ENCODE results near the gene FLYWCH2. TPM values are rescaled to one million over a fixed set of nuclear protein-coding genes. Genes with fewer than 3 reads are reported as not detected.

Gene FLYWCH2
- total and polyA plus RNA-seq, 2 experiments from 2014 or later = 48.6 to 60.3 TPM

GRCh38 chr16:2946649-2947048 is 63.6 kb downstream of the FLYWCH2 start:
- Histone ChIP-seq H3K4me2 (ENCODE audit: unreplicated experiment) (no peak overlapping the region), H3K4me3 (no peak overlapping the region), H2AFZ (no peak overlapping the region), H4K20me1 (ENCODE audit: insufficient read depth) (no peaks in the 10 kb centered on the region), H3K27me3 (replicated peaks; ENCODE audit: insufficient read depth) (no peaks in the 10 kb centered on the region), H3K9me2 (ENCODE audit: insufficient read depth) (no peaks in the 10 kb centered on the region), H3K27ac (no peak overlapping the region), H3K9ac (no peak overlapping the region), H3K4me1 (ENCODE audit: insufficient read depth) (no peaks in the 10 kb centered on the region), H3K36me3 (ENCODE audit: low read depth) (0 out of 2 replicates have a peak, but pooled peaks cover 7% of the 10 kb centered on the region), H3F3A (ENCODE audit: insufficient read depth) (no peaks in the 10 kb centered on the region), H3K9me3 (ENCODE audit: low read depth) (no peaks in the 10 kb centered on the region), H3K79me2 (ENCODE audit: insufficient read depth) (no peaks in the 10 kb centered on the region)
- no peak for TF ChIP-seq EZH2 (IDR thresholded peaks at IDR 0.05; ENCODE audit: insufficient read depth, poor library complexity, severe bottlenecking)
- TF ChIP-seq EZH2phosphoT487 (IDR thresholded peaks at IDR 0.05; ENCODE audit: insufficient read depth, low read depth) = no peak
- DNase-seq = no peak
- WGBS, 2 experiments (ENCODE audit: low coverage in 1 of 2, low lambda C conversion rate in 2 of 2, missing lambda C conversion rate in 2 of 2) = 94 to 95% methylated on average over 4 of the region's 4 CpGs
- in situ Hi-C loops (cut with MboI) = no loop called here

Other genes starting within 250 kb of the FLYWCH2 start
- gene KCTD5, start 200.7 kb upstream of the FLYWCH2 start, total RNA-seq (2014; rRNA removed; shearing (Covaris generic)) = 28.1 and 38.3 TPM in 2 replicates
- gene KCTD5, start 200.7 kb upstream of the FLYWCH2 start, polyA plus RNA-seq (2016; fragmentation: Nextera tagmentation; extraction: Ambion mirVana) = 33.2 and 33.6 TPM in 2 replicates
- gene PRSS27, start 163.0 kb upstream of the FLYWCH2 start, total RNA-seq (2014; rRNA removed; shearing (Covaris generic)) = 0.76 TPM in 1 of 2 replicates, not detected in the other
- gene PRSS27, start 163.0 kb upstream of the FLYWCH2 start, polyA plus RNA-seq (2016; fragmentation: Nextera tagmentation; extraction: Ambion mirVana) = 0.68 and 0.80 TPM in 2 replicates
- gene SRRM2, start 130.6 kb upstream of the FLYWCH2 start, total RNA-seq (2014; rRNA removed; shearing (Covaris generic)) = 42.6 and 53.6 TPM in 2 replicates
- gene SRRM2, start 130.6 kb upstream of the FLYWCH2 start, polyA plus RNA-seq (2016; fragmentation: Nextera tagmentation; extraction: Ambion mirVana) = 173 and 202 TPM in 2 replicates
- 320 and 713 TPM in 2 replicates for gene ELOB, start 105.9 kb upstream of the FLYWCH2 start, total RNA-seq (2014; rRNA removed; shearing (Covaris generic))
- gene ELOB, start 105.9 kb upstream of the FLYWCH2 start, polyA plus RNA-seq (2016; fragmentation: Nextera tagmentation; extraction: Ambion mirVana) = 565 and 586 TPM in 2 replicates
- not detected in 2 replicates for gene PRSS33, start 95.7 kb upstream of the FLYWCH2 start, total RNA-seq (2014; rRNA removed; shearing (Covaris generic))
- not detected in 2 replicates for gene PRSS33, start 95.7 kb upstream of the FLYWCH2 start, polyA plus RNA-seq (2016; fragmentation: Nextera tagmentation; extraction: Ambion mirVana)
- gene PRSS41, start 84.7 kb upstream of the FLYWCH2 start, total RNA-seq (2014; rRNA removed; shearing (Covaris generic)) = not detected in 2 replicates
- not detected in 2 replicates for gene PRSS41, start 84.7 kb upstream of the FLYWCH2 start, polyA plus RNA-seq (2016; fragmentation: Nextera tagmentation; extraction: Ambion mirVana)
- gene PRSS21, start 66.0 kb upstream of the FLYWCH2 start, total RNA-seq (2014; rRNA removed; shearing (Covaris generic)) = not detected in 2 replicates
- not detected in 2 replicates for gene PRSS21, start 66.0 kb upstream of the FLYWCH2 start, polyA plus RNA-seq (2016; fragmentation: Nextera tagmentation; extraction: Ambion mirVana)
- gene ZG16B, start 52.9 kb upstream of the FLYWCH2 start, total RNA-seq (2014; rRNA removed; shearing (Covaris generic)) = not detected in 2 replicates
- not detected in 2 replicates for gene ZG16B, start 52.9 kb upstream of the FLYWCH2 start, polyA plus RNA-seq (2016; fragmentation: Nextera tagmentation; extraction: Ambion mirVana)
- not detected in 2 replicates for gene PRSS22, start 25.0 kb upstream of the FLYWCH2 start, total RNA-seq (2014; rRNA removed; shearing (Covaris generic))
- gene PRSS22, start 25.0 kb upstream of the FLYWCH2 start, polyA plus RNA-seq (2016; fragmentation: Nextera tagmentation; extraction: Ambion mirVana) = not detected in 2 replicates
- 43.3 and 44.7 TPM in 2 replicates for gene FLYWCH1, start 28.7 kb downstream of the FLYWCH2 start, total RNA-seq (2014; rRNA removed; shearing (Covaris generic))
- gene FLYWCH1, start 28.7 kb downstream of the FLYWCH2 start, polyA plus RNA-seq (2016; fragmentation: Nextera tagmentation; extraction: Ambion mirVana) = 16.0 and 18.7 TPM in 2 replicates
- gene KREMEN2, start 81.1 kb downstream of the FLYWCH2 start, total RNA-seq (2014; rRNA removed; shearing (Covaris generic)) = not detected in 2 replicates
- not detected in 2 replicates for gene KREMEN2, start 81.1 kb downstream of the FLYWCH2 start, polyA plus RNA-seq (2016; fragmentation: Nextera tagmentation; extraction: Ambion mirVana)
- gene PAQR4, start 86.1 kb downstream of the FLYWCH2 start, total RNA-seq (2014; rRNA removed; shearing (Covaris generic)) = 7.7 and 11.3 TPM in 2 replicates
- 5.1 and 5.6 TPM in 2 replicates for gene PAQR4, start 86.1 kb downstream of the FLYWCH2 start, polyA plus RNA-seq (2016; fragmentation: Nextera tagmentation; extraction: Ambion mirVana)
- gene PKMYT1, start 97.2 kb downstream of the FLYWCH2 start, total RNA-seq (2014; rRNA removed; shearing (Covaris generic)) = 11.0 and 15.6 TPM in 2 replicates
- gene PKMYT1, start 97.2 kb downstream of the FLYWCH2 start, polyA plus RNA-seq (2016; fragmentation: Nextera tagmentation; extraction: Ambion mirVana) = 21.1 TPM in 2 replicates
- gene CLDN9, start 129.7 kb downstream of the FLYWCH2 start, total RNA-seq (2014; rRNA removed; shearing (Covaris generic)) = not detected in 2 replicates
- 0.09 TPM in 1 of 2 replicates, not detected in the other for gene CLDN9, start 129.7 kb downstream of the FLYWCH2 start, polyA plus RNA-seq (2016; fragmentation: Nextera tagmentation; extraction: Ambion mirVana)
- gene CLDN6, start 135.0 kb downstream of the FLYWCH2 start, total RNA-seq (2014; rRNA removed; shearing (Covaris generic)) = not detected in 2 replicates
- gene CLDN6, start 135.0 kb downstream of the FLYWCH2 start, polyA plus RNA-seq (2016; fragmentation: Nextera tagmentation; extraction: Ambion mirVana) = 0.32 and 0.33 TPM in 2 replicates
- gene TNFRSF12A, start 137.2 kb downstream of the FLYWCH2 start, total RNA-seq (2014; rRNA removed; shearing (Covaris generic)) = 700 and 735 TPM in 2 replicates
- gene TNFRSF12A, start 137.2 kb downstream of the FLYWCH2 start, polyA plus RNA-seq (2016; fragmentation: Nextera tagmentation; extraction: Ambion mirVana) = 864 and 895 TPM in 2 replicates
- gene HCFC1R1, start 140.7 kb downstream of the FLYWCH2 start, total RNA-seq (2014; rRNA removed; shearing (Covaris generic)) = 5.8 and 7.2 TPM in 2 replicates
- gene HCFC1R1, start 140.7 kb downstream of the FLYWCH2 start, polyA plus RNA-seq (2016; fragmentation: Nextera tagmentation; extraction: Ambion mirVana) = 53.2 and 60.4 TPM in 2 replicates
- 12.3 and 17.7 TPM in 2 replicates for gene THOC6, start 140.8 kb downstream of the FLYWCH2 start, total RNA-seq (2014; rRNA removed; shearing (Covaris generic))
- 18.1 and 22.4 TPM in 2 replicates for gene THOC6, start 140.8 kb downstream of the FLYWCH2 start, polyA plus RNA-seq (2016; fragmentation: Nextera tagmentation; extraction: Ambion mirVana)
- gene BICDL2, start 153.7 kb downstream of the FLYWCH2 start, total RNA-seq (2014; rRNA removed; shearing (Covaris generic)) = 0.11 TPM in 1 of 2 replicates, not detected in the other
- gene BICDL2, start 153.7 kb downstream of the FLYWCH2 start, polyA plus RNA-seq (2016; fragmentation: Nextera tagmentation; extraction: Ambion mirVana) = 0.30 and 0.63 TPM in 2 replicates
- not detected in 2 replicates for gene MMP25, start 163.3 kb downstream of the FLYWCH2 start, total RNA-seq (2014; rRNA removed; shearing (Covaris generic))
- 0.16 and 0.23 TPM in 2 replicates for gene MMP25, start 163.3 kb downstream of the FLYWCH2 start, polyA plus RNA-seq (2016; fragmentation: Nextera tagmentation; extraction: Ambion mirVana)
- gene IL32, start 182.4 kb downstream of the FLYWCH2 start, total RNA-seq (2014; rRNA removed; shearing (Covaris generic)) = 0.76 TPM in 1 of 2 replicates, not detected in the other
- gene IL32, start 182.4 kb downstream of the FLYWCH2 start, polyA plus RNA-seq (2016; fragmentation: Nextera tagmentation; extraction: Ambion mirVana) = 0.56 and 1.0 TPM in 2 replicates
- gene ZSCAN10, start 216.1 kb downstream of the FLYWCH2 start, total RNA-seq (2014; rRNA removed; shearing (Covaris generic)) = not detected in 2 replicates
- gene ZSCAN10, start 216.1 kb downstream of the FLYWCH2 start, polyA plus RNA-seq (2016; fragmentation: Nextera tagmentation; extraction: Ambion mirVana) = 0.08 TPM in 1 of 2 replicates, not detected in the other
- gene ZNF205, start 229.4 kb downstream of the FLYWCH2 start, total RNA-seq (2014; rRNA removed; shearing (Covaris generic)) = 12.5 and 14.6 TPM in 2 replicates
- gene ZNF205, start 229.4 kb downstream of the FLYWCH2 start, polyA plus RNA-seq (2016; fragmentation: Nextera tagmentation; extraction: Ambion mirVana) = 4.2 and 4.4 TPM in 2 replicates

Measured in GM23248 (cell line).